Peyer's patch (tissue), 4 donors: ENCODE data around the gene SF3B5.

Experiments used
- POLR2A ChIP-seq, 2 donors: fragments of 450-650 bp; IDR thresholded peaks; one replicate each; pipeline ENCODE4 v1.5.1; 2017; ENCODE audit warnings: antibody characterized with exemption in 2 of 2, mild to moderate bottlenecking in 2 of 2, moderate library complexity in 2 of 2
- TF ChIP-seq, protein P1 (sequence below), 6 experiments: fragments of 450-650 bp in 4 of 6; fragments of 200-600 bp in 2 of 6; sonication (generic) in 1 of 6; IDR thresholded peaks; one replicate each; pipeline ENCODE4 v1.5.1; 2017 to 2019; ENCODE audit warnings: antibody characterized with exemption in 6 of 6, mild to moderate bottlenecking in 3 of 6, moderate library complexity in 1 of 6

DNA sequence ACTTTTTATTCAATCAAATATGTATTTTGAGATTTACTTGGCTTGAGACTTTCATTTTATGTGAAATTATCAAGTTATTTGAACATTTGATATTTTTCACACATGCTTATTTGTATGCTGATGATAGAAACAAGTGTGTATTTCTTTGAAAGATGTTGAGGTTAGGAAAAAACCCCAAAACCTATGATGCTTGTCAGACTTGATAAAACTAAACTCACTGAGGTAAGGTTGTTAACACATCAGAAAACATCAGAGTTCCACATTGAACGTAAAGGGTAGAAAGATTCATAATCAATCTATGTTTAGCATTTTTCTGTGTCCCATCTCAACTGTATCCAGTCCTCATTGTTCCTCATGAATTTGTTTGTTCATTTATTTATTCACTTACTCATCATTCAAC lies 12.2 kb downstream of the SF3B5 start:
- TF ChIP-seq, protein P1, sequence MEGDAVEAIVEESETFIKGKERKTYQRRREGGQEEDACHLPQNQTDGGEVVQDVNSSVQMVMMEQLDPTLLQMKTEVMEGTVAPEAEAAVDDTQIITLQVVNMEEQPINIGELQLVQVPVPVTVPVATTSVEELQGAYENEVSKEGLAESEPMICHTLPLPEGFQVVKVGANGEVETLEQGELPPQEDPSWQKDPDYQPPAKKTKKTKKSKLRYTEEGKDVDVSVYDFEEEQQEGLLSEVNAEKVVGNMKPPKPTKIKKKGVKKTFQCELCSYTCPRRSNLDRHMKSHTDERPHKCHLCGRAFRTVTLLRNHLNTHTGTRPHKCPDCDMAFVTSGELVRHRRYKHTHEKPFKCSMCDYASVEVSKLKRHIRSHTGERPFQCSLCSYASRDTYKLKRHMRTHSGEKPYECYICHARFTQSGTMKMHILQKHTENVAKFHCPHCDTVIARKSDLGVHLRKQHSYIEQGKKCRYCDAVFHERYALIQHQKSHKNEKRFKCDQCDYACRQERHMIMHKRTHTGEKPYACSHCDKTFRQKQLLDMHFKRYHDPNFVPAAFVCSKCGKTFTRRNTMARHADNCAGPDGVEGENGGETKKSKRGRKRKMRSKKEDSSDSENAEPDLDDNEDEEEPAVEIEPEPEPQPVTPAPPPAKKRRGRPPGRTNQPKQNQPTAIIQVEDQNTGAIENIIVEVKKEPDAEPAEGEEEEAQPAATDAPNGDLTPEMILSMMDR (IDR thresholded peaks at IDR 0.05) = no peak
- TF ChIP-seq POLR2A (IDR thresholded peaks at IDR 0.05) = no peak
